HG02943 (cell line): ENCODE data around the gene SLC35G3.
A peak's percentile ranks its signal among the peaks of the same experiment; 100 is the strongest.
"Not testable (repeated sequence)": the region's sequence is repeated elsewhere in the genome, so short reads cannot be mapped to it uniquely, and the experiment has no call there.

ENCODE experiments used
- ATAC-seq: cut with Tn5 transposase; IDR thresholded peaks from one replicate; pipeline ENCODE4 v1.9.1; 2021; ENCODE audit warnings: mild to moderate bottlenecking, low read depth, moderate library complexity; ENCODE audit not compliant: unreplicated experiment

Gene SLC35G3

DNA sequence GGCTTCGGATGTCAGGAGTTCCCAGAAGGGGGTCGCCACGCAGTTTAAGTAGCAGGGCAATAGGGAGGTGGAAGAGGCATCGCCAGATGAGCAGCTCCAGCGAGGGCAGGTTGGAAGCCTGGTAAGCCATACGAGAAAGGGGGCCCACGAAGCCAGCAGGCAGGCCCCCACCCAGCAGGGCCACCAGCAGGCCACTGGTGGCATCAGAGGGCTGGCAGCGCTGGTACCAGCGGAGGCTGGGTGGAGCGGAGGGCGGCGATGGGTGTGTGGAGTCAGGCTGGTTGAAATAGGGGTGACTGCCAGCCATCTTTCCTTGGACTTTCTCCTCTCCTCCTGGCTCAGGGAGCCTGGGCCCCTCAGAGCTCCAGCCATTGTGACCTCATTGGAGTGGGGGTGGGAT, at the start of gene SLC35G3:
Gene SLC35G3, minus strand, starts transcription at position 393 of the 400 bp plus-strand sequence. Its CDS starts 86 bp downstream, at position 307.
- not testable (repeated sequence) for ATAC-seq

GRCh38 chr17:35243561-35244340, 49.6 kb upstream of the SLC35G3 start:
- no peak for ATAC-seq

GRCh38 chr17:35242805-35243560, 48.8 kb upstream of the SLC35G3 start, which contains the start of gene SLFN5:
Gene SLFN5, plus strand, starts transcription at chr17:35243072. Its CDS starts 15,619 bp downstream, at chr17:35258691.
- peak; percentile 70 for ATAC-seq

GRCh38 chr17:35242158-35242804, 48.1 kb upstream of the SLC35G3 start:
- peak; percentile 54 for ATAC-seq

- no peak for ATAC-seq
These were observed 47.3 kb upstream of the SLC35G3 start for GRCh38 chr17:35241520-35241919.

- ATAC-seq = no peak
These were observed 46.7 kb upstream of the SLC35G3 start for GRCh38 chr17:35240861-35241260.

- ATAC-seq = no peak
These were observed 45.6 kb upstream of the SLC35G3 start for GRCh38 chr17:35239823-35240222.

GRCh38 chr17:35238821-35239220, 44.6 kb upstream of the SLC35G3 start:
- ATAC-seq = no peak

DNA sequence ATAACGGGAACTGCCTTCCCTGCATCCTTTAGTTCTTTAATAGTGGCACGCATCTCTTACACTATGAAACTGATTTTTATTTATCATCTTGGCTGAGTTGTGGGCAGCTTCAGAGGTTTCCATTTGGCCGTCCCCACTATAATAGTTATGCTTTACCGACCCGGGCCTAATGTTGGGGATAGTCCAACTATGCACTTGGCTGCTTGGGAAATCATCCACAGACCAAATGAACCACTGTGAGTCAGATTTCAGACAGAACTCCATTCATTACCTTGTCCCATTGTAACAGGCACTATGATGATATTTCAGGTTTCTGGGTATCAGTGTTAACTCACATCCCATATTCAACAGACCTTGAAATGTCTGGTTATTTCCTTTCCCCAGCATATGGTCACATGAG, 42.6 kb upstream of the SLC35G3 start:
- ATAC-seq = no peak

DNA sequence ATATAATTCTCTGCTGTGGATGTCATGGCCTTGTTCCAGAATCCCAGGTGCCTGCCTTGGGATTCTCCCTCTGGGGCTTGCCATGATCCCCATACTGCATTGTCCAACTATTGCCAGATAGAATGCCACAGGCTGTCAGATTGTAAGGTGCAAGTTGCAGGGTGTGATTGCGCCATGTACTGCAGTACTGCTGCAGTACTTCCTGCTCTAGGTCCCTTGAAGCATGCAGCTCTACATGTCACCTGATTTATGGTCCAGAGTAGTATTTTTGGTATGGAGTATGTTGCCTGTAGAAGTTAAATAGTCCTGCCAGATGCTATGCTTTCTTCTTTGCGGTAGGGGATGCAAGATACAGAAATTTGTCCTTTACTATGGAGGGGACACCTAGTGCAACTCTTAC, 41.7 kb upstream of the SLC35G3 start:
- ATAC-seq = no peak

DNA sequence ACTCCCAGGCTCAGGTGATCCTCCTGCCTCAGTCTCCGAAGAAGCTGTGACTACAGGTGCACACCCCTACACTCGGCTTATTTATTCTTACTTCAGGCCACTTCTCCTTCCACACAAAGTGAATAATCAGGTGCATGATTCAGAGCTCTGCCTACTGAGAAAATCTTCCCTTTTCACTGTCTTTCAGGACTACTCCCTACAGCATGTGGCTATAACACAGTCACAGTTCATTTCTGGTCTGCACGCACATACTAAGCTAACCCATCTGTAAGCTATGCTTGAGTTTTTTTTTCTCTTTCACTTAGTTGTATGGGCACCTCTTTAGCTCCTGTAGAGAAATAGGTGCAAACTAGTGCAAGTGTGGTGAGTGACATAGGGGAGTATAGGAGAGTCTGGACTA, 41.1 kb upstream of the SLC35G3 start:
- no peak for ATAC-seq

GRCh38 chr17:35234315-35234714, 40.1 kb upstream of the SLC35G3 start:
- not testable (repeated sequence) for ATAC-seq

DNA sequence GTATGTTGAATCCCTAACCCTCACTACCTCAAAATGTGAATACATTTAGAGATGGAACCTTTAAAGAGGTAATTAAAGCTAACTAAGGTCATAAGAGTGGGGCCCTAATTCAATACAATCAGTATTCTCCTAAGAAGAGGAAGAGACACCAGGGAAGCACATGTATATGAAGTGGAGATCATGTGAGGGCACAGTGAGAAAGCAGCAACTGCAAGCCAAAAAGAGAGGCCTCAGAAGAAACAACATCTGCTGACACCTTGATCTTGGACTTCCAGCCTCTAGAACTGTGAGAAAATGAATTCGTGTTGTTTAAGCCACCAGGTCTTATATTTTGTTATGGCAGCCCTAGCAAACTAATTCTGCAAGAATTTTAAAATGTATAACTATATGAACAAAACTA, 35.4 kb upstream of the SLC35G3 start:
- ATAC-seq = no peak

DNA sequence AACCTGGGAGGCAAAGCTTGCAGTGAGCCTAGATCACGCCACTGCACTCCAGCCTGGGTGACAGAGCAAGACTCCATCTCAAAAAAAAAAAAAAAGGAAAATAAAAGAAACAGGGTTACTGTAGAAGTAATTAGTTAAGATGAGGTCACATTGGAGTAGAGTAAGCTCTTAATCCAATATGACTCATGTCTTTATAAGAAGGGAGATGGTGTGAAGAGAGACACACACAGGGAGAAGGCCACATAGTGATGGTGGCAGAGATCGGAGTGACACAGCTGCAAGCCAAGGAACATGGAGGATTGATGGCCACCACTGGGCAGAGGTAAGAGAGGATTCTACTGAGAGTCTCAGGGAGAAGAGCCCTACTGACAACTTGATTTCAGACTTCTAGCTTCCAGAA, 33.4 kb upstream of the SLC35G3 start:
- no peak for ATAC-seq

DNA sequence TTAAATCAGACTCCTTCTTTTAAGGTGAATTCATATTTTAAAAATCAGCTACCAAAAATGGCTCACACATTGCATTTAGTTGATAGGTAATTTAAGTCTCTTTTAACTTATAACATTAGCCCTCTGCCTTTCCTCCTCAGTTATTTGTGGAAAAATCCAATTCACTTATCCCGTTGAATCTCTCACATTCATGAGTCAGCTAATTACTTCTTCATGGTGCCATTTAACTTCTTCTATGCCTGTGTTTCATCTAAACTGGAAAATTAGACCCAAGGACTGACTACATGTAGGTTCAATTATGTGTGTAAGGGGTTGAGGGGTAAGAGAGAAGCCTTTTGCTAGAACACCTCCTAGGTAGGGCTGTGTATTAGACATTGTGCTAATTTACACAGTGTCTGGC, 30.2 kb upstream of the SLC35G3 start:
- ATAC-seq = no peak

DNA sequence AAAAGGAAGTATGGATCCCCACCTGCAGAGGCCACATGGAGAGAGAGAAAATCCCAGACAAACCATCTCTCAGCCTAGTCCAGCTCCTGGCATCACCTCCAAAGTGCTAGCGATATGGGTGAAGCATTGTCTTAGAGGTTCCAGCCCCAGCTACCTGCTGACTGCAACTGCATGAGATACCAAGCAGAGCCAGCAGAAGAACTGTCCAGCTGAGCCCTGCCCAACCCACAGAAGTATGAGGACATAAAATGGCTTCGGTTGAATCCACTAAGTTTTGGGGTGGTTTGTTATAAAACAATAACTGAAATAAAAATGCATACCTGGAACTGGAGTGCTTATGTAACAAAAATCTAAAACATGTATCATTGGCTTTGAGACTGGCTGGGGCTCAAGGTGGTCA, 28.3 kb upstream of the SLC35G3 start:
- no peak for ATAC-seq

DNA sequence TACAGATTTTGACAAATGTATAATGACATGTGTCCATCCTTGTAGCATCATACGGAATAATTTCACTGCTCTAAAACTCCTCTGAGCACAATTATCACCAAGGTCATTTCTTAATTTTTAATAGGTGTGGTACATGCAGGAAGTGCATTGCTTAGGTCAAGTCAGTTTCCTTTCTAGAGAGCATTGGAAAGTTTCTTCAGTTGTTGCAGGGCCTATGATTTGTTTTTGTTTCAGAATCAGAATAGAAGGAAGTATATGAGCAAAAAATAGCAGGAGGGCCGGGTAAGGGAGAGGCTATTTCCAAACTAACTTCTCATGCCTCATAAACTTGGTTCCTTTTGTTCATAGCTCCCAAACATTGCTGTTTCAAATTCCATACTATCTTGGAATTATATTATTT, 24.7 kb upstream of the SLC35G3 start:
- no peak for ATAC-seq

DNA sequence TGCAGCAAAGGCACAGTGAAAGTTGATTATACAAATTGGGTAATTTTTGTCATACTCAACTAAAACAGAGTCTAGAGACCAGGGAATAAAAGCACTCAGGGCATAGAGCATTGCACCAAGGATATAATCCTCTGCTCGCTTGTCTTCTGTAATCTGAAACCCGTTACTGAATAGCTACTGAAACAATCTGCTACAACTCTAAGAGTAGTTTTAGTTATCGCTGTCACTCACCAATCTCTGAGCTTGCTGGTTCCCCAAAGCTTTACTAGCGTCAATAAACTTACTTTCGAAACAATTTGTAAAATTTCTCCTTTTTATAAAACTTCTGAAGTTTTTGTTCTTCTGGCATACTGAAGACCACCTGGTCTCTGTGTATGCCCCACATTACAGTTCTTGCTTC, 22.9 kb upstream of the SLC35G3 start:
- ATAC-seq = no peak

- ATAC-seq = no peak
These were observed 20.6 kb upstream of the SLC35G3 start for GRCh38 chr17:35214631-35215273.

DNA sequence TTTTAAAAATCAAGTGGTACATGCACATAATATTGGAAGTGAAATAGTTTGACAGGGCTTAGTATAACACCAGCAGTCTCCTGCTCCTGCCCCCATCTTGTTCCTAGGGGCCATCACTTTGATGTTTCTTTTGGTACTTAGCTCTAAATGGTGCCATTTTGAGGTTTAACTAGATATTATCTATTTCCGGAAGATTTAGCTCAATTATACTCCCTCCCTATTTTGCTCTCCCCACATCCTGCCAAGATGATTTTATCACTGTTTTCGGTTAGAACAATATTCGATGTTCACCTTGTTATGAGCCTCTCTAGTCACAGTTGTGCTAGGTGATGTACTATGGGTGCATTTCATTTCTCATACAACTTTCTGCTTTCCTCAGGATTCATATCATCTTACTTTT, 20.0 kb upstream of the SLC35G3 start:
- no peak for ATAC-seq
